HepG2 (cell line): ENCODE results near the gene TRIM59. TPM values are rescaled to one million over a fixed set of nuclear protein-coding genes. Genes with fewer than 3 reads are reported as not detected.

Source experiments
- CREM ChIP-seq, 2 experiments: sonication (generic) in 1 of 2; formaldehyde crosslinking in 1 of 2; IDR thresholded peaks; 2 replicates each; pipeline versions ENCODE4 v1.4.0 to v1.6.1; 2016 to 2020; ENCODE audit warnings: antibody characterized with exemption in 1 of 2, mild to moderate bottlenecking in 1 of 2, missing genetic modification reagents in 1 of 2
- ERF ChIP-seq: IDR thresholded peaks from 2 replicates; pipeline ENCODE4 v1.6.1; 2018; ENCODE audit warnings: missing biosample characterization, missing genetic modification reagents
- GPBP1L1 ChIP-seq: sonication (generic); formaldehyde crosslinking; IDR thresholded peaks from 2 replicates; pipeline ENCODE4 v1.5.0; 2020; ENCODE audit warnings: mild to moderate bottlenecking, missing genetic modification reagents
- KDM1A ChIP-seq: IDR thresholded peaks from 2 replicates; pipeline ENCODE4 v1.6.1; 2016; ENCODE audit warnings: missing compliant biosample characterization
- KLF6 ChIP-seq: IDR thresholded peaks from 2 replicates; pipeline ENCODE4 v1.8.0; 2016; ENCODE audit warnings: missing biosample characterization, missing genetic modification reagents
- NFYB ChIP-seq: sonication (generic); formaldehyde crosslinking; IDR thresholded peaks from 2 replicates; pipeline ENCODE4 v1.4.0; 2020; ENCODE audit warnings: missing genetic modification reagents
- NR3C1 ChIP-seq: sonication (generic); formaldehyde crosslinking; IDR thresholded peaks from 2 replicates; pipeline ENCODE4 v1.4.0; 2020; ENCODE audit warnings: missing genetic modification reagents
- REL ChIP-seq: sonication (generic); formaldehyde crosslinking; conservative IDR thresholded peaks from 2 replicates; pipeline ENCODE4 v1.8.0; 2022; ENCODE audit warnings: mild to moderate bottlenecking, missing genetic modification reagents, moderate library complexity
- TFAP4 ChIP-seq: sonication (generic); IDR thresholded peaks from 2 replicates; pipeline ENCODE4 v1.6.1; 2016; ENCODE audit warnings: low read depth, borderline replicate concordance
- ZKSCAN8 ChIP-seq: IDR thresholded peaks from 2 replicates; pipeline ENCODE4 v1.6.1; 2016; ENCODE audit warnings: borderline replicate concordance, missing genetic modification reagents, missing compliant biosample characterization
- ZNF10 ChIP-seq: sonication (generic); formaldehyde crosslinking; IDR thresholded peaks from 2 replicates; pipeline ENCODE4 v1.4.0; 2020; ENCODE audit warnings: mild to moderate bottlenecking, low read depth, missing genetic modification reagents, borderline replicate concordance
- ZNF121 ChIP-seq: sonication (generic); formaldehyde crosslinking; IDR thresholded peaks from 2 replicates; pipeline ENCODE4 v1.5.0; 2020; ENCODE audit warnings: mild to moderate bottlenecking, missing genetic modification reagents
- ZNF3 ChIP-seq: IDR thresholded peaks from 2 replicates; pipeline ENCODE4 v1.7.0; 2017; ENCODE audit warnings: inconsistent platforms
- ZNF367 ChIP-seq: sonication (generic); formaldehyde crosslinking; IDR thresholded peaks from 2 replicates; pipeline ENCODE4 v1.4.0; 2020; ENCODE audit warnings: missing genetic modification reagents, borderline replicate concordance
- ZNF441 ChIP-seq: sonication (generic); formaldehyde crosslinking; IDR thresholded peaks from 2 replicates; pipeline ENCODE4 v1.7.0; 2021; ENCODE audit warnings: missing genetic modification reagents, borderline replicate concordance
- ZNF564 ChIP-seq: sonication (generic); formaldehyde crosslinking; IDR thresholded peaks from 2 replicates; pipeline ENCODE4 v1.8.1; 2023; ENCODE audit warnings: mild to moderate bottlenecking, missing genetic modification reagents
- ZNF589 ChIP-seq: sonication (generic); formaldehyde crosslinking; conservative IDR thresholded peaks from 2 replicates; pipeline ENCODE4 v1.8.0; 2022; ENCODE audit warnings: mild to moderate bottlenecking, moderate library complexity, missing genetic modification reagents
- ZNF615 ChIP-seq: sonication (generic); formaldehyde crosslinking; IDR thresholded peaks from 2 replicates; pipeline ENCODE4 v1.5.0; 2020; ENCODE audit warnings: mild to moderate bottlenecking, missing genetic modification reagents, borderline replicate concordance
- ZNF687 ChIP-seq: sonication (generic); formaldehyde crosslinking; IDR thresholded peaks from 2 replicates; pipeline ENCODE4 v1.5.1; 2020; ENCODE audit warnings: mild to moderate bottlenecking, missing genetic modification reagents, moderate library complexity
- ZNF792 ChIP-seq: IDR thresholded peaks from 2 replicates; pipeline ENCODE4 v1.6.1; 2016
- ZSCAN12 ChIP-seq: sonication (generic); formaldehyde crosslinking; IDR thresholded peaks from 2 replicates; pipeline ENCODE4 v1.9.0; 2021; ENCODE audit warnings: mild to moderate bottlenecking, missing genetic modification reagents
- polyA plus RNA-seq, 8 experiments: library from polyadenylated mRNA; depleted of rRNA in 3 of 8; stranded (reverse) in 7 of 8; unstranded in 1 of 8; fragments of >200 nt; fragmentation: Illumina TruSeq in 4 of 8; extraction: Trizol in 4 of 8; gene quantifications; 2 replicates each; pipeline versions ENCODE4 v1.2.1 to v1.2.3, GENCODE V29; 2011 to 2016; ENCODE audit warnings: low read depth in 4 of 8, missing spikeins in 1 of 8, mixed read lengths in 1 of 8; ENCODE audit not compliant: insufficient read depth in 1 of 8
- total RNA-seq, 5 experiments: library from RNA; depleted of rRNA; stranded (reverse); fragments of >200 nt; fragmentation: Illumina TruSeq; extraction: Trizol; gene quantifications; 2 replicates each; pipeline ENCODE4 v1.2.3, GENCODE V29; 2016; ENCODE audit warnings: low read depth in 1 of 5
- TF ChIP-seq, protein P1 (sequence below): sonication (generic); formaldehyde crosslinking; IDR thresholded peaks from 2 replicates; pipeline ENCODE4 v1.5.0; 2020; ENCODE audit warnings: missing genetic modification reagents, mild to moderate bottlenecking, borderline replicate concordance
- TF ChIP-seq, protein P2 (sequence below): sonication (generic); formaldehyde crosslinking; IDR thresholded peaks from 2 replicates; pipeline ENCODE4 v1.4.0; 2020; ENCODE audit warnings: mild to moderate bottlenecking, missing genetic modification reagents

TRIM59 gene
- total and polyA plus RNA-seq, 2 of the 13 experiments (the other 11 are each of a cell fraction or from before 2014, with no cell fraction given): 1.3 to 3.2 TPM

- TF ChIP-seq REL (CRISPR knock-in tag): no peak
- no peak for TF ChIP-seq ZKSCAN8 (CRISPR knock-in tag)
- no peak for TF ChIP-seq KLF6 (CRISPR knock-in tag)
- TF ChIP-seq ZNF10 (CRISPR knock-in tag): no peak
- no peak for TF ChIP-seq NFYB (CRISPR knock-in tag)
- TF ChIP-seq, protein P1, sequence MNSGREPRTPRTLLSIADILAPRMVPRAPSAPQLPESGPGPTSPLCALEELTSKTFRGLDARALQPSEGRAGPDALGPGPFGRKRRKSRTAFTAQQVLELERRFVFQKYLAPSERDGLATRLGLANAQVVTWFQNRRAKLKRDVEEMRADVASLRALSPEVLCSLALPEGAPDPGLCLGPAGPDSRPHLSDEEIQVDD (CRISPR knock-in tag): no peak
- TF ChIP-seq ZNF121 (CRISPR knock-in tag): 0 out of 2 replicates have a peak, but pooled peaks have one; percentile 14
- TF ChIP-seq, protein P2, sequence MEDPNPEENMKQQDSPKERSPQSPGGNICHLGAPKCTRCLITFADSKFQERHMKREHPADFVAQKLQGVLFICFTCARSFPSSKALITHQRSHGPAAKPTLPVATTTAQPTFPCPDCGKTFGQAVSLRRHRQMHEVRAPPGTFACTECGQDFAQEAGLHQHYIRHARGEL (CRISPR knock-in tag): no peak
- no peak for TF ChIP-seq TFAP4
- TF ChIP-seq ZNF441 (CRISPR knock-in tag): peak; percentile 71; the same call in 1 of the 2 replicates
- TF ChIP-seq GPBP1L1 (CRISPR knock-in tag): no peak
- TF ChIP-seq ZSCAN12: no peak
- TF ChIP-seq ZNF589 (CRISPR knock-in tag): no peak
- no peak for TF ChIP-seq CREM (IDR thresholded peaks at IDR 0.05)
- no peak for TF ChIP-seq CREM (CRISPR knock-in tag; IDR thresholded peaks at IDR 0.05)
- TF ChIP-seq ERF: peak; percentile 5; the same call in 1 of the 2 replicates
- no peak for TF ChIP-seq ZNF564 (CRISPR knock-in tag)
- no peak for TF ChIP-seq ZNF792 (CRISPR knock-in tag)
- TF ChIP-seq NR3C1: no peak
- no peak for TF ChIP-seq ZNF367 (CRISPR knock-in tag)
- TF ChIP-seq ZNF615 (CRISPR knock-in tag): 0 out of 2 replicates have a peak, but pooled peaks have one; percentile 54
- TF ChIP-seq ZNF3 (CRISPR knock-in tag): no peak
- peak; percentile 71; the same call in 1 of the 2 replicates for TF ChIP-seq KDM1A
- no peak for TF ChIP-seq ZNF687 (CRISPR knock-in tag)
Measured at GRCh38 chr3:160448845-160449635, 546 bp downstream of the TRIM59 start (continued).
